Measurements from ENCODE around the gene SBF1. TPM values are rescaled to one million over a fixed set of nuclear protein-coding genes. Genes with fewer than 3 reads are reported as not detected.

The SBF1 gene
- total RNA-seq, 4 donors from 2014 or later: 80.0 to 227 (median 128) TPM

- Histone ChIP-seq H3K36me3 (peaks cover 23 to 27% of the 10 kb centered on the region in 2 donors), H3K9me3 (no peaks in the 10 kb centered on the region), H3K4me1 (peaks cover 9 to 16% of the 10 kb centered on the region in 2 donors), H3K4me3 (replicated peaks in 1 of 3) (no peak overlapping the region), H3K27me3 (no peaks in the 10 kb centered on the region), H3K27ac (no peak overlapping the region)
- no peak for DNase-seq
- intact Hi-C loops (cut with DNase I): loop anchor here (10.0 kb wide), 1 partner anchor 261 kb away; the partner anchor contains the start of gene TUBGCP6
- WGBS, 2 donors: 93 to 95% methylated on average over 21 to 26 of the region's 41 CpGs
- TF ChIP-seq POLR2A (IDR thresholded peaks at IDR 0.05): no peak
- TF ChIP-seq CTCF (IDR thresholded peaks at IDR 0.05): no peak
Measured at GRCh38 chr22:50505776-50506610, 31.2 kb upstream of the SBF1 start.

- Histone ChIP-seq H3K27ac (no peak overlapping the region), H3K4me3 (replicated peaks in 1 of 3) (no peak overlapping the region), H3K36me3 (peaks cover 23 to 27% of the 10 kb centered on the region in 2 donors), H3K27me3 (no peaks in the 10 kb centered on the region), H3K9me3 (no peaks in the 10 kb centered on the region), H3K4me1 (peaks cover 9 to 16% of the 10 kb centered on the region in 2 donors)
- intact Hi-C loops (cut with DNase I): loop anchor here (10.0 kb wide), 1 partner anchor 261 kb away; the partner anchor contains the start of gene TUBGCP6
- TF ChIP-seq CTCF (IDR thresholded peaks at IDR 0.05): no peak
- TF ChIP-seq POLR2A (IDR thresholded peaks at IDR 0.05): no peak
- DNase-seq: no peak
- WGBS, 2 donors: 83 to 86% methylated on average over 1 to 9 of the region's 14 CpGs
Measured at GRCh38 chr22:50505276-50505775, 30.5 kb upstream of the SBF1 start.

GRCh38 chr22:50504369-50505211 lies 29.8 kb upstream of the SBF1 start:
- H3K4me3 ChIP-seq (replicated peaks in 1 of 3): no peak overlapping the region
- H3K36me3 ChIP-seq: peaks cover 23 to 27% of the 10 kb centered on the region in 2 donors
- intact Hi-C loops (cut with DNase I): loop anchor here (10.0 kb wide), 1 partner anchor 260 kb away; the partner anchor contains the start of gene TUBGCP6
- no peak overlapping the region for H3K27ac ChIP-seq
- DNase-seq: no peak
- 93 to 99% methylated on average over 19 to 37 of the region's 44 CpGs for WGBS, 2 donors
- TF ChIP-seq CTCF (IDR thresholded peaks at IDR 0.05): no peak
- TF ChIP-seq POLR2A (IDR thresholded peaks at IDR 0.05): no peak
- H3K4me1 ChIP-seq: peaks cover 9 to 16% of the 10 kb centered on the region in 2 donors
- H3K27me3 ChIP-seq: no peaks in the 10 kb centered on the region
- H3K9me3 ChIP-seq: no peaks in the 10 kb centered on the region

GRCh38 chr22:50503475-50504145 lies 28.8 kb upstream of the SBF1 start:
- no peak for DNase-seq

More at GRCh38 chr22:50503475-50504145, 28.8 kb upstream of the SBF1 start:
- whole genome bisulfite sequencing, 2 donors: 90 to 92% methylated on average over 14 to 15 of the region's 26 CpGs
- Histone ChIP-seq H3K9me3 (no peaks in the 10 kb centered on the region), H3K27ac (no peak overlapping the region), H3K36me3 (peaks cover 23 to 27% of the 10 kb centered on the region in 2 donors), H3K4me3 (replicated peaks in 1 of 3) (no peak overlapping the region), H3K27me3 (no peaks in the 10 kb centered on the region), H3K4me1 (peaks cover 10 to 12% of the 10 kb centered on the region in 2 donors)
- intact Hi-C loops (cut with DNase I): loop anchor here (10.0 kb wide), 1 partner anchor 259 kb away; the partner anchor contains the start of gene TUBGCP6
- TF ChIP-seq POLR2A (IDR thresholded peaks at IDR 0.05) (no peak), CTCF (IDR thresholded peaks at IDR 0.05) (no peak)
